Measurements from ENCODE around the gene AFAP1L2.

AFAP1L2 gene

DNA sequence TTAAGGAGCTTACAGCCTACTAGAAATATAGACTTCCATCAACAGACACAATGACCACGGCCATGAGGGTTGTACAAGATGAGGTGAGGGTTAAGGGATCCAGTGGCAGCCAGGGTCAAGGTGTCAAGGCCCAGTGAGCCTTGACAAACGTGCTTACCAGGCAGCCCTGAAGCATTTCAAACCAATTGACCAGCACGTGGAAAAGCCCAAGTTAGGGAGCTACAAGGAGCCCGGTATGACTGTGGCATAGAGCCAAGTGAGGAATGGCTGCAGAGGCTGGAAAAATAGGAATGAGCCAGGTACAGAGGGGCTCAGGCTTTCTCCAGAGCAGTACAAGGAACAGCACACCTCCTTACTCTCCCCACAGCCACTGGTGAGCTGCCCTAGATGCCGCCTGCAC, 12.7 kb downstream of the AFAP1L2 start:
- no peaks in the 10 kb centered on the region for H3K9me3 ChIP-seq (replicated peaks; ENCODE audit: insufficient read depth, low read length)
- no peaks in the 10 kb centered on the region for H3K27me3 ChIP-seq (replicated peaks; ENCODE audit: insufficient read depth, low read length)
- no peak overlapping the region for H3K9ac ChIP-seq (ENCODE audit: low read length)
- no peak overlapping the region for H3K27ac ChIP-seq (ENCODE audit: low read length)
- no peaks in the 10 kb centered on the region for H3K79me2 ChIP-seq (ENCODE audit: low read length)
- H2AFZ ChIP-seq (ENCODE audit: low read length), result no peak overlapping the region
- no peak overlapping the region for H3K4me2 ChIP-seq (ENCODE audit: low read depth, low read length)
- DNase-seq, result no peak
- no peak overlapping the region for H3K4me3 ChIP-seq (ENCODE audit: low read length)
- H3K36me3 ChIP-seq (replicated peaks; ENCODE audit: insufficient read depth, low read length), result no peaks in the 10 kb centered on the region
- no peaks in the 10 kb centered on the region for H3K9me2 ChIP-seq (replicated peaks; ENCODE audit: insufficient read depth, low read length)
- no peaks in the 10 kb centered on the region for H3F3A ChIP-seq (ENCODE audit: insufficient read depth, low read length)
- H3K4me1 ChIP-seq (ENCODE audit: low read length), result no peaks in the 10 kb centered on the region
- TF ChIP-seq CTCF (IDR thresholded peaks at IDR 0.05; ENCODE audit: low read length) (no peak), EZH2 (optimal IDR thresholded peaks at IDR 0.05; ENCODE audit: low read depth, low read length) (no peak), EZH2phosphoT487 (IDR thresholded peaks at IDR 0.05; ENCODE audit: low read length) (no peak)
- H4K20me1 ChIP-seq (ENCODE audit: insufficient read depth, low read length), result no peaks in the 10 kb centered on the region

DNA sequence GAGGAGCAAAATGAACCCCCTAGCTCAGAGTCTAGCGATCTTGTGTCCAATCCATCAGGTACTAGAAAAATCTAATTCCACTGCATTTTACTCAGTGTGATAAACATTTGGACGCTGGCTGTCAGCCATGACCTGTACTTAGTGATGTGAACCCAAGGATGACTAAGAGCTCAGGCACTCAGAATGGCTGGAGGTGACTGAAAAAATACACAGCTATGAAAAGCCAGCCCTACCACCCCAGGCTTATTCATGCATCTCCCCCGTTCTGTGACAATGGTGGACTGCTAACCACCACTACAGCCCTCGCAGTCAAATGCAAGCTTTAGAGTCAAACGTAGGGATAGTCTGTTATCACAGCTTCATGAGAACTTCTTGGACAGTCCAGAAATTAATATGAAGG, 14.9 kb downstream of the AFAP1L2 start:
- no peak overlapping the region for H3K4me2 ChIP-seq (ENCODE audit: low read depth, low read length)
- no peak for DNase-seq

DNA sequence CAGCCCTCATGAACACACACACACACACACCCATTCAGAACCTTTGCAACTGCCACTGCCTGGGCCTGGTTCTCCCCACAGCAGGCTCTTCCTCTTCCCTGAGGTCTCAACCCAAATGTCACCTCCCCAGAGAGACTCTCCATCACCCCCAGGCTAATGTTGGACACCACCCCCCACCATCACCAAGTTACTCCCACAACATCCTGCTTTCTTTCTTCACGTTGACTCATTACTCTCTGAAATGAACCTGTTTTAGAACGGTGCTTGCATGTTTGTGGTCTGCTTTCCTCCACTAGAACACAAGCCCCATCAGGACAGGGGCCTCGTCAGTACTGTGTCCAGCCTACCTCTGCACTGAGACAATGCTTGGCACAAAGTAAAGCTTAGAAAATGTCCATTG, 16.0 kb downstream of the AFAP1L2 start:
- Histone ChIP-seq H3K9me2 (replicated peaks; ENCODE audit: insufficient read depth, low read length) (no peaks in the 10 kb centered on the region), H3F3A (ENCODE audit: insufficient read depth, low read length) (no peaks in the 10 kb centered on the region), H2AFZ (ENCODE audit: low read length) (no peak overlapping the region), H3K9ac (ENCODE audit: low read length) (no peak overlapping the region), H3K4me1 (ENCODE audit: low read length) (no peaks in the 10 kb centered on the region), H3K4me3 (ENCODE audit: low read length) (no peak overlapping the region), H3K9me3 (replicated peaks; ENCODE audit: insufficient read depth, low read length) (no peaks in the 10 kb centered on the region), H3K36me3 (replicated peaks; ENCODE audit: insufficient read depth, low read length) (no peaks in the 10 kb centered on the region), H3K4me2 (ENCODE audit: low read depth, low read length) (no peak overlapping the region), H3K27ac (ENCODE audit: low read length) (no peak overlapping the region), H3K27me3 (replicated peaks; ENCODE audit: insufficient read depth, low read length) (no peaks in the 10 kb centered on the region), H3K79me2 (ENCODE audit: low read length) (no peaks in the 10 kb centered on the region), H4K20me1 (ENCODE audit: insufficient read depth, low read length) (no peaks in the 10 kb centered on the region)
- DNase-seq, result no peak
- TF ChIP-seq EZH2phosphoT487 (IDR thresholded peaks at IDR 0.05; ENCODE audit: low read length), result no peak
- TF ChIP-seq EZH2 (optimal IDR thresholded peaks at IDR 0.05; ENCODE audit: low read depth, low read length), result no peak
- TF ChIP-seq CTCF (IDR thresholded peaks at IDR 0.05; ENCODE audit: low read length), result no peak

More for the DNA sequence above, 14.9 kb downstream of the AFAP1L2 start:
- Histone ChIP-seq H3F3A (ENCODE audit: insufficient read depth, low read length) (no peaks in the 10 kb centered on the region), H3K9me3 (replicated peaks; ENCODE audit: insufficient read depth, low read length) (no peaks in the 10 kb centered on the region), H3K9me2 (replicated peaks; ENCODE audit: insufficient read depth, low read length) (no peaks in the 10 kb centered on the region), H3K36me3 (replicated peaks; ENCODE audit: insufficient read depth, low read length) (no peaks in the 10 kb centered on the region), H2AFZ (ENCODE audit: low read length) (no peak overlapping the region), H4K20me1 (ENCODE audit: insufficient read depth, low read length) (no peaks in the 10 kb centered on the region), H3K27ac (ENCODE audit: low read length) (no peak overlapping the region), H3K4me3 (ENCODE audit: low read length) (no peak overlapping the region), H3K9ac (ENCODE audit: low read length) (no peak overlapping the region), H3K27me3 (replicated peaks; ENCODE audit: insufficient read depth, low read length) (no peaks in the 10 kb centered on the region), H3K4me1 (ENCODE audit: low read length) (no peaks in the 10 kb centered on the region), H3K79me2 (ENCODE audit: low read length) (no peaks in the 10 kb centered on the region)
- TF ChIP-seq EZH2 (optimal IDR thresholded peaks at IDR 0.05; ENCODE audit: low read depth, low read length) (no peak), CTCF (IDR thresholded peaks at IDR 0.05; ENCODE audit: low read length) (no peak), EZH2phosphoT487 (IDR thresholded peaks at IDR 0.05; ENCODE audit: low read length) (no peak)
